Measurements from ENCODE around the gene GATAD1. TPM values are rescaled to one million over a fixed set of nuclear protein-coding genes. Genes with fewer than 3 reads are reported as not detected.
"Not testable (repeated sequence)": the region's sequence is repeated elsewhere in the genome, so short reads cannot be mapped to it uniquely, and the experiment has no call there.

The GATAD1 gene
- total RNA-seq, 1 donor, result 23.3 TPM

GRCh38 chr7:92409357-92409756 lies 37.9 kb upstream of the GATAD1 start:
- H3K4me3 ChIP-seq (ENCODE audit: low read depth, low read length), result no peak overlapping the region
- TF ChIP-seq CTCF (IDR thresholded peaks at IDR 0.05; ENCODE audit: insufficient read depth, low read depth, low read length), result no peak
- no peak for DNase-seq (ENCODE audit: low read depth)

GRCh38 chr7:92410162-92410561 lies 37.1 kb upstream of the GATAD1 start:
- not testable (repeated sequence) for H3K4me3 ChIP-seq (ENCODE audit: low read depth, low read length); DNase-seq (ENCODE audit: low read depth)

GRCh38 chr7:92412745-92413144 lies 34.5 kb upstream of the GATAD1 start:
- H3K4me3 ChIP-seq (ENCODE audit: low read depth, low read length), result no peak overlapping the region
- TF ChIP-seq CTCF (IDR thresholded peaks at IDR 0.05; ENCODE audit: insufficient read depth, low read depth, low read length), result no peak
- DNase-seq (ENCODE audit: low read depth), result no peak

GRCh38 chr7:92413550-92413949 lies 33.7 kb upstream of the GATAD1 start:
- DNase-seq (ENCODE audit: low read depth), result no peak
- no peak for TF ChIP-seq CTCF (IDR thresholded peaks at IDR 0.05; ENCODE audit: insufficient read depth, low read depth, low read length)
- H3K4me3 ChIP-seq (ENCODE audit: low read depth, low read length), result no peak overlapping the region

DNA sequence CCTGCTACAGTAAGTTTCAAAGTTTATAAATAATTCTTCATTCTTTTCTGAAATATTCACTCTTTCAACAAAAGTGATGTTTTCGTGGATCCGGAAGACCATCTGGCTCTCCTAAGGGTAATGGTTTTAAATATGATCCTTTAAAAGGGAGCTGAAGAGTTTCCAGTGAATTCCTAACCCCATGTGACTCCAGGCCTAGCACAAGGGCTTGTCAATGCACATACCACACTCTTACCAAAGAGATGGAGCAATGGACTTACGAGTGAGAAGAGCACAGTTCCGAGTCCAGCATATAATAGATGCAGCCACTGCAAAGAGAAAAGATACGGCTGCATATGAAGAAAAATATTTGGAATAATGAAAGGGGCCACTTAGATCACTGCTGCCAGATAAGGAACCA lies 32.1 kb upstream of the GATAD1 start:
- TF ChIP-seq CTCF (IDR thresholded peaks at IDR 0.05; ENCODE audit: insufficient read depth, low read depth, low read length), result no peak
- peak; percentile 58 for DNase-seq (ENCODE audit: low read depth)
- H3K4me3 ChIP-seq (ENCODE audit: low read depth, low read length), result no peak overlapping the region

- no peak for TF ChIP-seq CTCF (IDR thresholded peaks at IDR 0.05; ENCODE audit: insufficient read depth, low read depth, low read length)
- no peak overlapping the region for H3K4me3 ChIP-seq (ENCODE audit: low read depth, low read length)
- no peak for DNase-seq (ENCODE audit: low read depth)
Observed at GRCh38 chr7:92417913-92418312, 29.4 kb upstream of the GATAD1 start.

DNA sequence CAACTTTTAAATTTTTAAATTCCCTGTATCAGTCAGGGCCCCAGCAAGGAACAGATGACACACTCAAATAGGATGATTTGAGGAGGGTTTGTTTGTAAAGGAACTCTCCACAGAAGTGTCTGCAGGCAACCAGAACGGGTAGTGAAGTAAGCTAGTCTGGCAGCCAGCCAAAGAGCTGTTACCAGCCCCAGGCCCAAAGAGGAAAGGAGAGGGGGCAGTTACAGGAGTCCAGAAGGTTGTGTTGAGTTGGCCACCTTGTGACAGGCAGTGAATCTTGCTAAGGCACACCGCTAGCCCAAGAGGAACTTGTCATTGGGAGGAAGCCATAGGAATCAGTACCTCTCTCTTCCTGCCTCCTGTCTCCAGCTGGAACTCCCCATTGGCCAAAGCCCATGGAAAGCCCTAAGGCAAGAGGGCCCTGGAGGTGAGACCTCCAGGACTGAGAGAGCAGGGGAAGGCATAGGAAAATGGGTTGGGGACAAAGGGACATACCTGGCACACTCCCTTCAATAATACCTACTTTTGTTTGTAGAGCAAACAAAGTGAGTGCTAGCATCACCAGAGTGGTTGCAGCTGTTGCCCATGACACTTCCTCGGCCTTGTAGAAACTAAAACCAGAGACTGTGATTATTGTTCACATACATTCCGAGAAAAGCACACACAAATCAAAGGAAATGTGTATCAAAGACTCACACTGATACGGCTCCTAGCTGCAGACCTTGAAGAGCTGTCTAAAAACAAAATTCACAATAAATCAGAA lies 25.4 kb upstream of the GATAD1 start:
- H3K4me3 ChIP-seq (ENCODE audit: low read depth, low read length), result no peak overlapping the region
- no peak for TF ChIP-seq CTCF (IDR thresholded peaks at IDR 0.05; ENCODE audit: insufficient read depth, low read depth, low read length)
- no peak for DNase-seq (ENCODE audit: low read depth)

All from fibroblast of villous mesenchyme (primary cell).